Activated CD8-positive, alpha-beta memory T cell treated with anti-CD3 and anti-CD28 coated beads for 1 hour (primary cell): Measurements from ENCODE around the gene TMEM178B.
"Not testable (repeated sequence)": the region's sequence is repeated elsewhere in the genome, so short reads cannot be mapped to it uniquely, and the experiment has no call there.

Source experiments
- DNase-seq, 2 donors: peaks; one replicate each; pipeline ENCODE4 v3.0.0-alpha.2; 2020; ENCODE audit warnings: low read depth in 1 of 2; ENCODE audit errors: extremely low read depth in 1 of 2

TMEM178B gene

GRCh38 chr7:141177120-141177519 lies 103.3 kb downstream of the TMEM178B start:
- not testable (repeated sequence) for DNase-seq

GRCh38 chr7:141178486-141179135 lies 104.7 kb downstream of the TMEM178B start:
- no peak for DNase-seq

- no peak for DNase-seq
Measured at GRCh38 chr7:141181812-141182211, 107.9 kb downstream of the TMEM178B start.

- DNase-seq, result no peak
Measured at GRCh38 chr7:141184532-141185190, 110.8 kb downstream of the TMEM178B start.

GRCh38 chr7:141185369-141185967 lies 111.6 kb downstream of the TMEM178B start:
- DNase-seq, result no peak

GRCh38 chr7:141189231-141189630 lies 115.4 kb downstream of the TMEM178B start:
- DNase-seq, result no peak

- no peak for DNase-seq
Measured at GRCh38 chr7:141190495-141190894, 116.6 kb downstream of the TMEM178B start.

GRCh38 chr7:141191277-141191676 lies 117.4 kb downstream of the TMEM178B start:
- DNase-seq, result no peak

- DNase-seq, result no peak
Measured at GRCh38 chr7:141193066-141193465, 119.2 kb downstream of the TMEM178B start.

GRCh38 chr7:141195722-141196121 lies 121.9 kb downstream of the TMEM178B start:
- not testable (repeated sequence) for DNase-seq

GRCh38 chr7:141198194-141198958 lies 124.5 kb downstream of the TMEM178B start:
- no peak for DNase-seq

- no peak for DNase-seq
Measured at GRCh38 chr7:141200191-141201108, 126.6 kb downstream of the TMEM178B start.

GRCh38 chr7:141201145-141201885 lies 127.5 kb downstream of the TMEM178B start:
- DNase-seq, result no peak

GRCh38 chr7:141202535-141202934 lies 128.7 kb downstream of the TMEM178B start:
- DNase-seq, result no peak

- no peak for DNase-seq
Measured at GRCh38 chr7:141203177-141203576, 129.3 kb downstream of the TMEM178B start.

GRCh38 chr7:141203586-141203985 lies 129.7 kb downstream of the TMEM178B start:
- no peak for DNase-seq

- DNase-seq, result no peak
Measured at GRCh38 chr7:141207661-141208060, 133.8 kb downstream of the TMEM178B start.

GRCh38 chr7:141208539-141208938 lies 134.7 kb downstream of the TMEM178B start:
- DNase-seq, result no peak

GRCh38 chr7:141209454-141209853 lies 135.6 kb downstream of the TMEM178B start:
- no peak for DNase-seq

GRCh38 chr7:141210862-141211261 lies 137.0 kb downstream of the TMEM178B start:
- DNase-seq, result no peak
